ENCODE measurements around the gene RDH12. TPM values are rescaled to one million over a fixed set of nuclear protein-coding genes. Genes with fewer than 3 reads are reported as not detected.

The RDH12 gene
- total and polyA plus RNA-seq, 9 of the 15 experiments (the other 6 are each of a cell fraction or from before 2014, with no cell fraction given) = 0.03 to 0.29 (median 0.07) TPM; not detected in 2

DNA sequence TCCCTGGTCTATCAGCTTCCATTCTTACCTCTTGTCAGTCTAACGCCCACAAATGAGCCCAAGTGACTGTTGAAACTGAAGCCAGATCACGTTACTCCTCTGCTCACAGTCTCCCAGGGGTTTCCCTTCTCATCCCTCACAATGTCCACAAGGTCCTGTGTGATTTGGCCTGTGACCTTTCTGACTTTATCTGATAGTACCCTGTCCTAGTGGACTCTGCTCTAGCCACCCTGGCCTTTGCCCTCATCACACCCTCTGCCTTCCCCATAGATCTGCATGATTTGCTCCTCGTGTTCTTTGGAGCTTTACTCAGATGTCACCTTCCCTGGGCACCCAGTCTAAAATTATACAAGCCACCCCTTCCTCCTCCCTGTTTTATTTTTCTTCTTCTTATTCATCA, 55.5 kb downstream of the RDH12 start:
- Histone ChIP-seq H3K9ac (ENCODE audit: insufficient read depth in 1 of 2, low read depth in 2 of 2, low read length in 2 of 2) (no peak overlapping the region), H3K4me2 (ENCODE audit: insufficient read depth, low read length) (no peak overlapping the region), H3K9me1 (ENCODE audit: control insufficient read depth, insufficient read depth, low read length) (no peaks in the 10 kb centered on the region), H3K27me3 (ENCODE audit: control insufficient read depth in 2 of 2, insufficient read depth in 2 of 2, low read length in 2 of 2) (no peaks in the 10 kb centered on the region), H3K79me2 (ENCODE audit: control insufficient read depth, insufficient read depth, low read length) (no peaks in the 10 kb centered on the region), H3K9me3 (replicated peaks; ENCODE audit: control insufficient read depth, insufficient read depth, low read depth, low read length) (no peaks in the 10 kb centered on the region), H3K4me3 (no peak overlapping the region), H2AFZ (ENCODE audit: low read depth, low read length) (no peak overlapping the region), H4K20me1 (replicated peaks; ENCODE audit: control insufficient read depth, insufficient read depth, low read length) (no peaks in the 10 kb centered on the region), H3K4me1 (replicated peaks in 1 of 2; ENCODE audit: control insufficient read depth in 2 of 2, insufficient read depth in 2 of 2, low read length in 2 of 2) (no peaks in the 10 kb centered on the region), H3K36me3 (ENCODE audit: control insufficient read depth, insufficient read depth, low read length) (peaks cover 20% of the 10 kb centered on the region; the same call in 1 of the 3 replicates), H3K27ac (ENCODE audit: extremely low read depth, low read depth, low read length) (no peak overlapping the region)
- WGBS (ENCODE audit: insufficient coverage, low coverage, missing lambda C conversion rate) = 50% methylated on average over 3 of the region's 3 CpGs
- ATAC-seq (no peak), FAIRE-seq (no peak), DNase-seq (ENCODE audit: extremely low read depth in 1 of 4, low spot score in 3 of 4) (no peak)
- BruUV-seq (replicated peaks) = no TSS peak
- ChIA-PET POLR2A (no interaction called here), CTCF (ENCODE audit: low intra/inter-chr PET ratio) (no interaction called here)
- intact Hi-C loops (cut with micrococcal nuclease) = no loop called here
- in situ Hi-C loops (cut with MboI) = no loop called here
- TF ChIP-seq SETDB1 (IDR thresholded peaks at IDR 0.05; ENCODE audit: low read length) = no peak

DNA sequence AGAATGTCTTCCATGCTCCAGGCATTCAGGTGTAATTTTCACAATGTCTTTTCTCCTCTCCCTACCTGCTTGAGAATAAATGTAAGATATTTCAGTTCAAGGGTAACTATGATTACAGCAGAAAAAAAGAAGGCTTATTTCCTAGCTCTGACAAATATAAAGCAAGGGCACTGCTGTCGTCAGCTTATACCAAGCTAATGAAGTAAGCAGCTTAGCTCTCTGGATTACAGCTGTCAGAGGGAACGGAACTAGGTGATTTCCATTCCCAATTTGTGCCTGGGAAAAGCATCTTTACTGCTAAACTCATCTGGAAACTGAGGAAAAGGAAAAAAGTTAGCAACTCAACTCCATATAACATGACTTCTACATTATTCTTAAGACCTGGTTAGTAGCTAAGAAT, 58.2 kb downstream of the RDH12 start:
- no peaks in the 10 kb centered on the region for H3K27me3 ChIP-seq (ENCODE audit: control insufficient read depth in 2 of 2, insufficient read depth in 2 of 2, low read length in 2 of 2)
- no peak overlapping the region for H3K27ac ChIP-seq (ENCODE audit: extremely low read depth, low read depth, low read length)
- H3K4me2 ChIP-seq (ENCODE audit: insufficient read depth, low read length) = no peak overlapping the region
- no peak overlapping the region for H3K4me3 ChIP-seq
- no peaks in the 10 kb centered on the region for H3K9me1 ChIP-seq (ENCODE audit: control insufficient read depth, insufficient read depth, low read length)
- H3K79me2 ChIP-seq (ENCODE audit: control insufficient read depth, insufficient read depth, low read length) = no peaks in the 10 kb centered on the region
- intact Hi-C loops (cut with micrococcal nuclease) = no loop called here
- no peak for DNase-seq (ENCODE audit: extremely low read depth in 1 of 4, low spot score in 3 of 4)
- no TSS peak for BruUV-seq (replicated peaks)
- no peak overlapping the region for H3K9ac ChIP-seq (ENCODE audit: insufficient read depth in 1 of 2, low read depth in 2 of 2, low read length in 2 of 2)
- in situ Hi-C loops (cut with MboI) = no loop called here
- peaks cover 23% of the 10 kb centered on the region; the same call in 2 of the 3 replicates for H3K36me3 ChIP-seq (ENCODE audit: control insufficient read depth, insufficient read depth, low read length)
- no peaks in the 10 kb centered on the region for H4K20me1 ChIP-seq (replicated peaks; ENCODE audit: control insufficient read depth, insufficient read depth, low read length)
- H2AFZ ChIP-seq (ENCODE audit: low read depth, low read length) = no peak overlapping the region
- H3K4me1 ChIP-seq (replicated peaks in 1 of 2; ENCODE audit: control insufficient read depth in 2 of 2, insufficient read depth in 2 of 2, low read length in 2 of 2) = no peaks in the 10 kb centered on the region
- CTCF ChIA-PET (ENCODE audit: low intra/inter-chr PET ratio) = no interaction called here
- WGBS (ENCODE audit: insufficient coverage, low coverage, missing lambda C conversion rate) = 65% methylated on average over 2 of the region's 2 CpGs
- no peak for FAIRE-seq
- ATAC-seq = no peak
- no peaks in the 10 kb centered on the region for H3K9me3 ChIP-seq (replicated peaks; ENCODE audit: control insufficient read depth, insufficient read depth, low read depth, low read length)
- POLR2A ChIA-PET = interaction anchor here (0.6 to 1.4 kb wide), 4 partner anchors 8 to 140 kb away, joined by 3 to 5 read pairs (median 4); no protein-coding TSS in a partner anchor
- no peak for TF ChIP-seq RBM15 (IDR thresholded peaks at IDR 0.05; ENCODE audit: insufficient read depth, low read length)
- TF ChIP-seq, protein P1, sequence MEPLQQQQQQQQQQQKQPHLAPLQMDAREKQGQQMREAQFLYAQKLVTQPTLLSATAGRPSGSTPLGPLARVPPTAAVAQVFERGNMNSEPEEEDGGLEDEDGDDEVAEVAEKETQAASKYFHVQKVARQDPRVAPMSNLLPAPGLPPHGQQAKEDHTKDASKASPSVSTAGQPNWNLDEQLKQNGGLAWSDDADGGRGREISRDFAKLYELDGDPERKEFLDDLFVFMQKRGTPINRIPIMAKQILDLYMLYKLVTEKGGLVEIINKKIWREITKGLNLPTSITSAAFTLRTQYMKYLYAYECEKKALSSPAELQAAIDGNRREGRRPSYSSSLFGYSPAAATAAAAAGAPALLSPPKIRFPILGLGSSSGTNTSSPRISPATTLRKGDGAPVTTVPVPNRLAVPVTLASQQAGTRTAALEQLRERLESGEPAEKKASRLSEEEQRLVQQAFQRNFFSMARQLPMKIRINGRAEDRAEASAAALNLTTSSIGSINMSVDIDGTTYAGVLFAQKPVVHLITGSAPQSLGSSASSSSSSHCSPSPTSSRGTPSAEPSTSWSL (CRISPR knock-in tag; IDR thresholded peaks at IDR 0.05; ENCODE audit: borderline replicate concordance) = no peak
- no peak for TF ChIP-seq SRSF9 (IDR thresholded peaks at IDR 0.05; ENCODE audit: borderline replicate concordance, low read depth, low read length)
- no peak for TF ChIP-seq ZNF707 (CRISPR knock-in tag; conservative IDR thresholded peaks at IDR 0.05)
- TF ChIP-seq, protein P2, sequence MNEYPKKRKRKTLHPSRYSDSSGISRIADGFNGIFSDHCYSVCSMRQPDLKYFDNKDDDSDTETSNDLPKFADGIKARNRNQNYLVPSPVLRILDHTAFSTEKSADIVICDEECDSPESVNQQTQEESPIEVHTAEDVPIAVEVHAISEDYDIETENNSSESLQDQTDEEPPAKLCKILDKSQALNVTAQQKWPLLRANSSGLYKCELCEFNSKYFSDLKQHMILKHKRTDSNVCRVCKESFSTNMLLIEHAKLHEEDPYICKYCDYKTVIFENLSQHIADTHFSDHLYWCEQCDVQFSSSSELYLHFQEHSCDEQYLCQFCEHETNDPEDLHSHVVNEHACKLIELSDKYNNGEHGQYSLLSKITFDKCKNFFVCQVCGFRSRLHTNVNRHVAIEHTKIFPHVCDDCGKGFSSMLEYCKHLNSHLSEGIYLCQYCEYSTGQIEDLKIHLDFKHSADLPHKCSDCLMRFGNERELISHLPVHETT (CRISPR knock-in tag; conservative IDR thresholded peaks at IDR 0.05 in 1 of 2, IDR thresholded peaks at IDR 0.05 in 1 of 2) = no peak
- no peak for TF ChIP-seq KDM1A (IDR thresholded peaks at IDR 0.05)
- TF ChIP-seq CEBPG (CRISPR knock-in tag; IDR thresholded peaks at IDR 0.05) = no peak
- no peak for TF ChIP-seq CEBPG (tag; conservative IDR thresholded peaks at IDR 0.05 in 1 of 2, IDR thresholded peaks at IDR 0.05 in 1 of 2)
- no peak for TF ChIP-seq ETS2 (tag; IDR thresholded peaks at IDR 0.05; ENCODE audit: borderline replicate concordance, poor library complexity, severe bottlenecking)
- no peak for TF ChIP-seq POLR2AphosphoS2 (IDR thresholded peaks at IDR 0.05; ENCODE audit: low read length)

All from K562 (cell line).